ENCODE measurements around the gene PIGX.
"Not testable (repeated sequence)": the region's sequence is repeated elsewhere in the genome, so short reads cannot be mapped to it uniquely, and the experiment has no call there.

DNA sequence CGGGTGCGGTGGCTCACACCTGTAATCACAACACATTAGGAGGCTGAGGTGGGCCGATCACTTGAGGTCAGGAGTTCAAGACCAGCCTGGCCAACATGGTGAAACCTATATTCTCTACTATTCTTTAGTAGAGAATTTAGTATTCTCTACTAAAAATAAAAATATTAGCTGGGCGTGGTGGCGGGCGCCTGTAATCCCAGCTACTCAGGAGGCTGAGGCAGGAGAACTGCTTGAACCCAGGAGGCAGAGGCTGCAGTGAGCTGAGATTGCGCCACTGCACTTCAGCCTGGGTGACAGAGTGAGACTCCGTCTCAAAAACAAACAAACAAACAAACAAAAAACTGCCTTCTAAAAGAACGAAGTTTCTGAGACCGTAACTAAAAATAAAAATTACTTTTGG, 31.4 kb downstream of the PIGX start:
- TF ChIP-seq, protein P1, sequence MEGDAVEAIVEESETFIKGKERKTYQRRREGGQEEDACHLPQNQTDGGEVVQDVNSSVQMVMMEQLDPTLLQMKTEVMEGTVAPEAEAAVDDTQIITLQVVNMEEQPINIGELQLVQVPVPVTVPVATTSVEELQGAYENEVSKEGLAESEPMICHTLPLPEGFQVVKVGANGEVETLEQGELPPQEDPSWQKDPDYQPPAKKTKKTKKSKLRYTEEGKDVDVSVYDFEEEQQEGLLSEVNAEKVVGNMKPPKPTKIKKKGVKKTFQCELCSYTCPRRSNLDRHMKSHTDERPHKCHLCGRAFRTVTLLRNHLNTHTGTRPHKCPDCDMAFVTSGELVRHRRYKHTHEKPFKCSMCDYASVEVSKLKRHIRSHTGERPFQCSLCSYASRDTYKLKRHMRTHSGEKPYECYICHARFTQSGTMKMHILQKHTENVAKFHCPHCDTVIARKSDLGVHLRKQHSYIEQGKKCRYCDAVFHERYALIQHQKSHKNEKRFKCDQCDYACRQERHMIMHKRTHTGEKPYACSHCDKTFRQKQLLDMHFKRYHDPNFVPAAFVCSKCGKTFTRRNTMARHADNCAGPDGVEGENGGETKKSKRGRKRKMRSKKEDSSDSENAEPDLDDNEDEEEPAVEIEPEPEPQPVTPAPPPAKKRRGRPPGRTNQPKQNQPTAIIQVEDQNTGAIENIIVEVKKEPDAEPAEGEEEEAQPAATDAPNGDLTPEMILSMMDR (IDR thresholded peaks at IDR 0.05): not testable (repeated sequence)
- TF ChIP-seq POLR2A (IDR thresholded peaks at IDR 0.05): not testable (repeated sequence)
